ENCODE measurements around the gene SLC6A6. TPM values are rescaled to one million over a fixed set of nuclear protein-coding genes. Genes with fewer than 3 reads are reported as not detected.

Gene SLC6A6
- total and polyA plus RNA-seq, 4 donors, result 0.92 to 7.2 (median 2.9) TPM

DNA sequence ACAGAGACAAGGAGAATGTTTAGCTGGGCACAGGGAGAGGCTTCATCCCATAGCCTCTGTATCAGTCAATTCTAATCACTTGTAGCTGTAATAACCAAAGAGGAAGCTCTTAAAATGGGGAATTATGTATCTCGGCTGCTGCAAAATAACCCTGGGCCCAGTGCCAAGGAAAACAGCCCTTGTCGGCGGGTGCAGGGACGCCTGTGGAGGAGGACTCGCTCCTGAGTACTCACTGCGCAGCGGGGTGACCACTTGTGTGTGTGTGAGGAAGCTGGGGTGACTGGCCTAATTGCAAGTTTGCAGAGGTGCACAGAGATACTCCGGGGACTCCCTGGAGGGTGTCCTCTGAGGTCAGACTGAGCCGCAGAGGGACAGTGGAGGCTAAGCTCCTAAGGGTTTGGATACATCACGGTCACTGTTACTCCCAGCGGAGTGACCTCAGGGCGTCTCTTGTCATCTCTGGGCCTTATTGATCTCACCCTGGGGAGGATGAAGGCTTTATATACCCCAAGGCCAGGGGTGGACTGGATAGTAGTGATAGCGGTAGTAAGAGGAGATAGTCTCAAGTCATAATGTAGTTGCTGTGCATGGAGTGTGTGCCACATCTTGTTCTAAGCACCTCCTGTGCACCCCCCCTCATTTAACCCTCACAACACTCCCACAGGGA, 37.2 kb downstream of the SLC6A6 start:
- Histone ChIP-seq H3K27me3 (ENCODE audit: control insufficient read depth in 4 of 4, insufficient read depth in 4 of 4, low read length in 3 of 4) (no peaks in the 10 kb centered on the region), H3K4me3 (ENCODE audit: low read depth in 1 of 3, low read length in 3 of 3) (no peak overlapping the region), H3K9ac (ENCODE audit: low read depth in 1 of 2, low read length in 2 of 2) (no peak overlapping the region), H3K4me1 (ENCODE audit: control insufficient read depth in 4 of 4, insufficient read depth in 4 of 4, low read length in 3 of 4) (peaks cover 1 to 12% (median 6%) of the 10 kb centered on the region in 4 donors), H3K27ac (ENCODE audit: low read depth in 1 of 2, low read length in 2 of 2) (no peak overlapping the region), H3K36me3 (ENCODE audit: control insufficient read depth in 4 of 4, insufficient read depth in 3 of 4, low read depth in 1 of 4, low read length in 3 of 4) (no peaks in the 10 kb centered on the region), H3K9me3 (ENCODE audit: control insufficient read depth in 4 of 4, low read length in 3 of 4) (no peaks in the 10 kb centered on the region)
- peak; percentile 56 for DNase-seq (ENCODE audit: low spot score)
- TF ChIP-seq CTCF (IDR thresholded peaks at IDR 0.05; ENCODE audit: low read depth, low read length, missing input control) (no peak), FOXA2 (IDR thresholded peaks at IDR 0.05) (no peak), RXRA (IDR thresholded peaks at IDR 0.05) (no peak), TAF1 (conservative IDR thresholded peaks at IDR 0.05) (no peak), YY1 (IDR thresholded peaks at IDR 0.05) (no peak), ATF3 (IDR thresholded peaks at IDR 0.05) (no peak), NR2F2 (IDR thresholded peaks at IDR 0.05) (no peak), FOXA1 (IDR thresholded peaks at IDR 0.05) (no peak), GABPA (IDR thresholded peaks at IDR 0.05 in 1 of 2, conservative IDR thresholded peaks at IDR 0.05 in 1 of 2) (no peak), EGR1 (IDR thresholded peaks at IDR 0.05; ENCODE audit: low read depth in 2 of 2) (no peak), SP1 (IDR thresholded peaks at IDR 0.05) (no peak), HNF4G (IDR thresholded peaks at IDR 0.05) (no peak), HNF4A (conservative IDR thresholded peaks at IDR 0.05) (no peak), ZBTB33 (IDR thresholded peaks at IDR 0.05) (no peak), JUND (IDR thresholded peaks at IDR 0.05) (no peak), RAD21 (IDR thresholded peaks at IDR 0.05) (no peak)
- TF ChIP-seq, protein P1, sequence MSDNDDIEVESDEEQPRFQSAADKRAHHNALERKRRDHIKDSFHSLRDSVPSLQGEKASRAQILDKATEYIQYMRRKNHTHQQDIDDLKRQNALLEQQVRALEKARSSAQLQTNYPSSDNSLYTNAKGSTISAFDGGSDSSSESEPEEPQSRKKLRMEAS (IDR thresholded peaks at IDR 0.05), result no peak
- WGBS, result 25% methylated on average over 13 of the region's 13 CpGs

- DNase-seq (ENCODE audit: low spot score), result no peak
- peaks cover 1 to 10% (median 5%) of the 10 kb centered on the region in 4 donors for H3K4me1 ChIP-seq (ENCODE audit: control insufficient read depth in 4 of 4, insufficient read depth in 4 of 4, low read length in 3 of 4)
- H3K36me3 ChIP-seq (ENCODE audit: control insufficient read depth in 4 of 4, insufficient read depth in 3 of 4, low read depth in 1 of 4, low read length in 3 of 4), result no peaks in the 10 kb centered on the region
- no peak for TF ChIP-seq RAD21 (IDR thresholded peaks at IDR 0.05)
- TF ChIP-seq HNF4A (conservative IDR thresholded peaks at IDR 0.05), result no peak
- no peak for TF ChIP-seq SP1 (IDR thresholded peaks at IDR 0.05)
- TF ChIP-seq TAF1 (conservative IDR thresholded peaks at IDR 0.05), result no peak
- TF ChIP-seq NR2F2 (IDR thresholded peaks at IDR 0.05), result no peak
- no peak for TF ChIP-seq REST (IDR thresholded peaks at IDR 0.05)
- TF ChIP-seq FOXA1 (IDR thresholded peaks at IDR 0.05), result no peak
- TF ChIP-seq RXRA (IDR thresholded peaks at IDR 0.05), result no peak
- TF ChIP-seq HNF4G (IDR thresholded peaks at IDR 0.05), result no peak
- no peak for TF ChIP-seq JUND (IDR thresholded peaks at IDR 0.05)
- no peak for TF ChIP-seq FOXA2 (IDR thresholded peaks at IDR 0.05)
- TF ChIP-seq ATF3 (IDR thresholded peaks at IDR 0.05), result no peak
- TF ChIP-seq, protein P1 (IDR thresholded peaks at IDR 0.05), result no peak
- no peak overlapping the region for H3K27ac ChIP-seq (ENCODE audit: low read depth in 1 of 2, low read length in 2 of 2)
- WGBS, result 79% methylated on average over 3 of the region's 3 CpGs
- no peak overlapping the region for H3K9ac ChIP-seq (ENCODE audit: low read depth in 1 of 2, low read length in 2 of 2)
- H3K9me3 ChIP-seq (ENCODE audit: control insufficient read depth in 4 of 4, low read length in 3 of 4), result no peaks in the 10 kb centered on the region
- H3K27me3 ChIP-seq (ENCODE audit: control insufficient read depth in 4 of 4, insufficient read depth in 4 of 4, low read length in 3 of 4), result no peaks in the 10 kb centered on the region
- H3K4me3 ChIP-seq (ENCODE audit: low read depth in 1 of 3, low read length in 3 of 3), result no peak overlapping the region
Observed at GRCh38 chr3:14440168-14440518, 37.7 kb downstream of the SLC6A6 start.

All from liver (tissue), 9 donors.